Measurements from ENCODE around the gene ALOX12B.
A peak's percentile ranks its signal among the peaks of the same experiment; 100 is the strongest.

Gene ALOX12B

DNA sequence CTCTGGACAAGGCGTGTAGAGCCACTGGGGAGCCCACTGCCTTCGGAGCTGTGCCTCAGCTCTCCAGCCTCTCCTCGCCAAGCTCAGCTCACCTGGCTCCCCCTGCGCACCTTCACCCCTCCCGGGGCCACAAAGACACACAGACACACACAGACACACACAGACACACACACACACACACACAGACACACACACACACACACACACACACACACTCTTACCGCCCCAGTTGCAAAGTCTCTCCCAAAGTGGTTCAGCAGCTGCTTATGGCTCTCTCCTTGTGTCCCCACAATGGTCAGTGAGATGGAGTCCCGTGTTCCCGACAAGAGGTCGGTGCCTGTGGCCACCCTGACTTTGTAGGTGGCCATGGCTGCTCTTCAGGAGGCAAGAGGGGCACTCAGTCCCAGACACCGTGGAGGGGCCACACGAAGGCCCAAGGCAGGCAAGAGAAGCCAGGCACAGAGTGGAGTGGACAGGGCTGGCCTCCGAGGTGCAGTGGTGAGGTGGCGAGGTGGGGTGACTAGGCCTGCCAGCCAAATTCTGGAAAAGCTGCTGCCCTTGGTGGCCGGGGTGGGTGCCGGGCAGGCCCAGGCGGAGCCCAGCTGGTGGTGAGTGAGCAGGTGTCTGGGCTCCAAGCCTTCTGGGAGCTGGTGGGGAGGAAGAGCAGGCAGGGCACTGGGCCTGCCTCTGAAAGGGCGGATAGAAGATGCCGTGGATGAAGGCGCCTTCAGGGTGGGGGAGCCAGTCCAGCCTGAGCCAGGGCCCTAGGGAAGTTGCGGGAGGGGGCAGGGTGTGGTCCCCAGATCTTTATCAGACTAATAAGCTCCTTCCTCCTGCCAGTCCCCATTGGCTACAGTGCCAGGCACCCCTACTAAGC is at the start of gene ALOX12B:
Gene ALOX12B (minus strand): TSS at position 642 of the 877 bp plus-strand sequence. CDS start 274 bp downstream, at position 368.
- intact Hi-C loops (cut with DNase I) = no loop called here
- DNase-seq = peak in 2 of 10 donors; percentile 55 to 69

DNA sequence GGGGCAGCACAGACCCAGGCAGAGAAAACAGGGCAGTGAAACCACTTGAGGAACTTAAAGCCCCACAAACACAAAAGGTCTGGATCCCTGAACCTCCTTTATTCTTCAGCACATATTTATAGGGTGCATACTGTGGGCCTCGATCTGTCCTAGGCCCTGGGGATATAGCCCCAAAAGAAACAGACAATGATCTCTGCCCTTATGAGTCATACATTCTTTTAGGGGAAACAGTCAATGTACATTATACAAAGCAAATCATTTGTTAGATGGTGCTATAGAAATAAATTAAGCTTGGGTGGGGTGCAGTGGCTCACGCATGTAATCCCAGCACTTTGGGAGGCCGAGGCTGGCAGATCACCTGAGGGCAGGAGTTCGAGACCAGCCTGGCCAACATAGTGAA is 46.4 kb upstream of the ALOX12B start:
- intact Hi-C loops (cut with DNase I) = no loop called here
- DNase-seq = peak in 1 of 10 donors; percentile 22

DNA sequence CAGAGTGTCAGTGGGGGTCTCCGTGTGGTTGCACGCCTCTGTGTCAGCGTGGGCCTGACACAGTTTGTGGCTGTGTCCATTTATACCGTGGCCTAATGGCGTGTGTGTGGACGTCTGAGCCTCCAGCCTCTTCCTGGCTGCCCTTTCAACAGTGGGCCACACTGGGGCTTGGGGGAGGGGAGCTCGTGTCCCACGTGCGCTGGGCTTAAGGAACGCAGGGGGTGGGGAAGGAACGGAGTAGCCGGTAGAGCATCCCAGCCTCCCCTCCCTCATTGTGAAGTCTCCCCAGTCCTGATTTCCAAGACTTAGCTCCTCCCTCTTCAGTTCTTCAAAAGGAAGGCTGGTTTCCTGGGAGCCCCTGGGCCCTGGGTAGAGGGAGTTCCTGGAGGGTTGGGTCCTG is 45.9 kb upstream of the ALOX12B start:
- peak in 2 of 10 donors; percentile 28 to 37 for DNase-seq
- intact Hi-C loops (cut with DNase I) = no loop called here

DNA sequence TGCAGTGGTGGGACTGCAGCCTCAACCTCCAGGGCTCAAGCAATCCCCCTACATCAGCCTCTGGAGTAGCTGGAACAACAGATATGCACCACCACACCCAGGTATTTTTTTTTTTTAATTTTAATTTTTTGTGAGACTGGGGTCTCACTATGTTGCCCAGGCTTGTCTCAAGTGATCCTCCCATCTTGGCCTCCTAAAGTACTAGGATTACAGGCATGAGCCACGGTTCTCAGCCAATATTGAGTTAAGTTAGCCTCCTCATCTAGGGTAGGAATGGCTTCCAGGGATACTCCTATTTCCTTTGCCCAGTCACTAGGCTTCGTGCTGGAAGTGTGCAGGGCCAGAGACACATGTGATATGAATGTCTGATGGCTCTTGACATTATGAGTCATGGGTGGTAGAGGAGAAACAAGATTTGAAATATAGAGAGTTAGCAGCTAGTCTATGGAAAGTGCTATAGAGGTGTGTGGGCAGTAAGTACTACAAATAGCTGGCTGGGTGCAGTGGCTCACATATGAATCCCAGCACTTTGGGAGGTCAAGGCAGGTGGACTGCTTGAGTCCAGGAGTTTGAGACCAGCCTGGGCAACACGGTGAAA is 44.4 kb upstream of the ALOX12B start:
- no peak for DNase-seq
- intact Hi-C loops (cut with DNase I) = no loop called here

DNA sequence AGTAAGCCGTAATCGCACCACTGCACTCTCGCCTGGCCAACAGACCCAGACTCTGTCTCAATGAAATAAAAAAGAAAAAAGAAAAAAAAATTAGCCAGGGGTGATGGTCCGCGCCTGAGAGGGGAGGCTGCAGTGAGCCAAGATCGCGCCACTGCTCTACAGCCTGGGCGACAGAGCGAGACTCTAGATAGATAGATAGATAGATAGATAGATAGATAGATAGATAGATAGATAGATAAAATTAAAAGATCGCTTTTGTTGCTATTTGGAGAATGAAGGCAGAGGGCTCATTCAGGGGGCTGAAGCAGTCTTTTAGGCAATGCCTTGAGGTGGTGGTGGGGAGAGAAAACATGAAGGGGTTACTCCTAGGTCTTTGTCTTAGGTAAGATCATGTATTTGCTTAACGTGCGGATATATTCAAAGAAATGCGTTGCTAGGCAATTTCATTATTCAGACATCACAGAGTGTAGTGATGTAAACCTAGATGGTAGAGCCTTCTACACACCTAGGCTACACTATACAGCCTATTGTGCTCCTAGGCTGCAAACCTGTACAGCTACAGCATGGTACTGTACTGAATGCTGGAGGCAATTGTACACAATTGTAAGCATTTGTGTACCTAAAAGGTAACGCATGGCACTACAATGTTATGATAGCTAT is 40.7 kb upstream of the ALOX12B start:
- DNase-seq = peak in 1 of 10 donors; percentile 44
- intact Hi-C loops (cut with DNase I) = loop anchor here (10.0 kb wide), 1 partner anchor 247 kb away; the partner anchor contains the start of gene KRABD2

DNA sequence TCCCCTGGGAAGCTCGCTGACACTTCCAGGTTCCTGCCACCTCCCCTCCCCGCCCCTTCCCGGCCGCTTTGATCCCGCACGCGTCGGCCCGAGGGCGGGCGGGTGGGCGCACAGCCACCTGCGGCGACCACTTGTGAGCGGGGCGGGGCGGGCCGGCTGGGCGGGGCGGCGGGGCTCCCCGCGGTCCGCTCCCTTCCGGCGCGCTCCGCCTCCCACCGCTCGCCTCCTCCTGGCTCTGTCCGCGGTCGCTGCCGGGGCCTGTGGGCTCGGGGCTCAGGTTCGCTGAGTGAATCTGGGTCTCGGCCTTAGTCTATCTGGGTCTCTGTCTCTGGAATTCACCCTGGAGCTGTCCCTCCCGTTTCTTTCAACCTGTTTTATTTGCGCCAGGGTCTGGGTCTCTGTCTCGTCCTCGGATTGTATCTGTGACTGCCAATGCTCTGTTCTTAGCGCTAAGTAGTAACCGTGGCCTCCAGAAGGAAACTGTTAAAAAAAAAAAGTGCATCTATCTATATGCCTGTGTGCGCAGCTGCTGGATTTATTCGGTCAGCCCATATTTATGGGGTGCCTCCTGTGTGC is 39.1 kb upstream of the ALOX12B start:
- intact Hi-C loops (cut with DNase I) = loop anchor here (10.0 kb wide), 1 partner anchor 248 kb away; the partner anchor contains the start of gene KRABD2
- DNase-seq = peak in 4 of 10 donors; percentile 36 to 89 (median 70)

DNA sequence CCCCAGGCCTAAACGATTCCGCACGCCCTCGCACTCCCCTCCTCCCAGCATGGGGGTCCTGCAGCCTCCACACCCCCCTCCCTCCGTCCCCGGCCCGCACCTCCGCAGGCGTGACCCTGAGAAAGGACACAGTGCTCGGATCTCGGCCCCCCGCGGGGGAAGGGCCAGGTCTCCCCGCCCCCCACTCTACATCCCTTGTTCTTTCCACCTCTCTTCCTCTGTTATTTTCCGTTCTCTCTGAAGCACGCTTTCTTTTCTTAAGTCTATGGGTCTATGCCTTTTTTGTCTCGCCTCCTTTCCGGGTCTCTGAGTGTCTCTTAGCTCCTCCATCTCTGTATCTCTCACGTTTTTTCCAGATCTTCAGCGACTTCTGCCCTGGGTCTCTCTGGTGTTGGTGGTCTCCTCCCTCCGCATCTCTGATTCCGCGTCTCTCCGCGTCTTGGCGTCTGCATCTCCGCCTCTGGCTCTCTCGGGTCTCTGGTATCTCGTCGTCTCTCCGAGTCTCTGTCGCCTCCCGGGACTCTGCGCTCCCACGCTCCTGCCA is 38.5 kb upstream of the ALOX12B start:
- peak in 1 of 10 donors; percentile 73 for DNase-seq
- intact Hi-C loops (cut with DNase I) = loop anchor here (2.0 to 10.0 kb wide), 2 partner anchors 13 to 249 kb away; partner anchors contain the start of gene KRABD2

DNA sequence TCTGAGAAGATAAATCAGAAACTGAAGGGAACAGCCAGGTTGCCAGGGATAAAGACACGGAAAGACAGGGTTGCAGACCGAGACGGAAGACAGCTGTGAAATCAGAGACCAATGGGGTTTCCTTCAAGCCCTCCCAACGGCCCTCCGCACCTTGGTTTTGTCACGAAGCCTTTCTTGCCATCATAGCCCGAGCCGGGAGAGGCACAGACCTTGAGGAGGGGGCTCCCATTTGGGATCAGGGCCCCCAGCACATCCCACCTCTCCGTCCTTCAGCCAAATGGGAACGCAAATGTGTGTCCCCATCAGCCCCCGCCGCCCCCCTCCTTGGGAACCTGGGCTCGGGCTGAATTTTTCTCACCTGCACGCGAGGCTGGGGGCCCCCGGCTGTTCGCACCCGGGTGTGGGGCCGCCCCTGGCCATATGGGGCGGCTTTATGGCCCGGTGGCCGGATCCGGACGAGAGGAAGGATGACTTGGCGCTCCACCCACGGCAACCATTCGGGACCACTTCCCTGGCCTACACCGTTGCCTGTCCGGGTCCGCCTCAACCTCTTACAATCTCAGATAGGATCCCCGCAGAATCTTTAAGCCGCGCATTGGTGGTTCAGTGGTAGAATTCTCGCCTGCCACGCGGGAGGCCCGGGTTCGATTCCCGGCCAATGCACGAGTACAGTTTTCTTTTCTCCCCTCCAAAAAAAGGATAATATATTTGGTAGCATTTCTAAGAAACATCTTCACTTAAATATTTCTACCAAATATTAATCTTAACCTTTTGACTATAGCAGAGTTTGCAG is 37.8 kb upstream of the ALOX12B start:
- intact Hi-C loops (cut with DNase I) = loop anchor here (2.0 to 10.0 kb wide), 2 partner anchors 13 to 249 kb away; partner anchors contain the start of gene KRABD2
- peak; percentile 73 to 97 (median 86) for DNase-seq

DNA sequence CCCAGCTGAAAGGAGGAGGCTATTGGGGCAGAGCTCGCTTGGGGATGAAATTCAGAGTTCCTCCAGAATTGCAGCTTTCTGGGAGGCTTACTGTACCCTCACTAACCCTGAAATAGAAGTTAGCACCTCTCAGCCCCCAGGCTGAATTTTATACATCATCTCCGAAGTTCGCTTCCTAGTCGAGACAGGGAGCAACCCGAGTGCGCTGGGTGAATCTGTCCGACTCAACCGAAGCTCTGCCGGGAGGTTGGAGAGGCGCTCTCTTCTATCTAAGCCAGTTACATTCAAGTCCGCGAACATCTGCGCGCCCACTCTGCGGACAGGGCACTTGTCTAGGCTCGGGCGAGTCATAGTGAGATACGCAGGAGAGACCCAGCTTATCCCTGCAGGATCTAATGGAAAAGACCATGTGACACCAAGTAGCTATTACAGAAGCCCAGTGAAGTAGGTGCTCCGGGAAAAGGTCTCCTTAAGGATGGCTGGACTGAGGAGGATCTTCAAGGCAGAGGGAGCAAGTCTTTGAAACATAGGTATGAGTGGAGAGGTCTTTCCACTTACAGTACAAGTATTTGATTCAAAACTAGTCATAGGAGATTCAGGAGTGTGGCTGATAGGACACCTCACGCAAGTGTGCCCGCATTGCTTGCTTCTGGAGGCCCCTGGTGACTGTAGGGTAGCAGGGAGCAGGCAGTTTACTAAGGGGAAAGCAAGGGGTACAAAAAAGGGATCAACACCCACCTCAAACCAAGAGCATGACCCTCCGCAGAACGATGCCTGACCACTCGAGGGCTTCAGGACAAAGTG is 37.0 kb upstream of the ALOX12B start:
- intact Hi-C loops (cut with DNase I) = loop anchor here (2.0 to 10.0 kb wide), 4 partner anchors 14 to 250 kb away; partner anchors contain the start of gene KRABD2
- DNase-seq = peak in 3 of 10 donors; percentile 31 to 85 (median 82)

DNA sequence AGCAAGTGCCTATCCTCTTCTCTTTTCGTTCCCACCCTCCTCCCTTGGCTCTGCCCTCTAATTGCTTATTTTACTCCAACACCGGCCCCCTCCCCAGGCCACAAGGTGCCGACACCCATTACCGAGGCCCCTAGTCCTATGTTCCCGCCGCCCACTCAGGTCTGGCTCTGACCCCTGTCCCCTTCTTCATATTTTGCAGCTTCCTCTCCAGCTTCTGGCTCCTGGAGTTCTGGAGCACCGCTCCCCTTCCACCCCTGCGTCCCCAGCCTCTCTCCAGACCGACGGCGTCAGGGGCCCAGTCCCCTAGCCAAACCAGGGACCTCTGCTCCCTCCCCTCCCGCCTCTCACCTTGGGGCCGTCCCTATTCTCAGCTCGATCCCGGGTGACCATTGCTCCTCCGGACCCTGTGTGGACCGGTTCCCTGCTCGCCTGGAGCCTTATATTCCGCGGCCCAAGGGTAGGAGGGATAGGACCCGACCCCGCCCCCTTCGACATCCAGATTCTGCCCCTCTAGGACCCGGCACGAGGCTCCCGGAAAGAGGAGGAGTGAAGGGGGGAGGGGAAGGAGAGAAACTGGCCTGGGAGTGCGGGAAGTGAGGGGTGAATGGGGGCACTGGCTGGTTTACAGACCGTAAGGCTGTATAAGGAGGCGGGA is 36.3 kb upstream of the ALOX12B start, which contains the start of gene HES7:
Gene HES7 (minus strand): TSS at position 412 of the 655 bp plus-strand sequence. CDS start 22 bp downstream, at position 390.
- peak in 1 of 10 donors; percentile 77 for DNase-seq
- intact Hi-C loops (cut with DNase I) = loop anchor here (2.0 to 10.0 kb wide), 4 partner anchors 15 to 251 kb away; partner anchors contain the start of gene KRABD2

DNA sequence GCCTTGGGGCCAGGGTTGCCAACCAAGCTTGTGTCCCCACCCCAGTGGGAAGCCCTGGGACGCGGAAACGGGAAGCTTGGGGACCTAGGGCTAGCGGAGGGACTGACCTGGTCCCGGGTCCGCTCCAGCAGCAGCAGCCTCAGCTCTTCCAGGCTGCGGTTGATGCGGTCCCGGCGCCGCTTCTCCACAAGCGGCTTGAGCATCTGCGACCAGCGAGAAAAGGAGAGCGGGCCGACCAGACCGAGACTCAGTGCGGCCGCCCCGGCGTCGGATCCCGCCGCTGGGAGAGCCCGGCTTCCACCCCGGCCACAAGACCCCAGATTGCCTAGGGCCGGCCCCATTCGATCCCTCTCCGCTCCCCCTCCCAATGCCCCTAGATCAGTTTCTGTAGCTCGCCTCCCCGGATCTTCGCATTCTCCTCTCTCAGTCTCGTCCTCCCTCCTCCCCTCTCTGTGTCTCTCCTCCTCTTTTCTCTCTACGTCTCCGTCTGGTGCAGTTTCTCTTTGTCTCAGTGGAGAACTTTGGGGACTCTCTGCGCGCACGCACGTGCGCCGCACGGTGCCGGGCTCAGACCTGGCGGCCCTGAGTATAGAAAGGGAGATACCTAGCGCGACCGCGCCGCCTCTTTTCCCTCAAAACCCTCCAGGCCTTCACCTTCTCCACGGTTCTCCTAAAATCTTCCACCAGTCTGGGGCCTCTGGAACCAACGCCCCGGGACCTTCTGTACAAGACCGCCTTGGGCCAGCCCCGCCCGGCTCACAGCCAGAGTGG is 35.6 kb upstream of the ALOX12B start:
- intact Hi-C loops (cut with DNase I) = loop anchor here (5.0 to 10.0 kb wide), 3 partner anchors 34 to 252 kb away; partner anchors contain the start of gene KRABD2
- DNase-seq = peak in 3 of 10 donors; percentile 23 to 86 (median 34)

DNA sequence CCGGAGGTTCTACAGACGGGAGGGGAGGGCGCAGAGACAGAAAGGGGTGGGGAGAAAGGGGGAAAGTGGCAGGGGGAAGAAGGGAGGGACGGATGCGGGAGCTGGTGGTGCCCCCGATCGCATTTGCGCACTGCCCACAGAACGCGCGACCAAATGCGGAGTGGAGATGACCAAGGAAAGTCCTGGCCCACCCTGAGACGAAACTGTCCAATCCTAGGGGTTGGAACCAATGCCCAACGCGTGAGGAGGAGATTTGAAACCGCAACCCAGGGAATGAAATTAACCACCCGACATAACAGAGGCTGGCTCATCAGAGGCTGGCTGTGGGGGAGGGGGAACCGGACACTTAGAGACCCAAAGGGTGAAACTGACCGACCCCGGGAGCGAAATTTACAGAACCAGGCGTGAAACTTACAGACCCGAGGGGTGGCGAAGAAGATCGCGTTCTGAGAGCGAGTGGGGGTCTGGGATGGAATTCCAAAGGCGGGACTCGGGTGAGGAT is 35.0 kb upstream of the ALOX12B start:
- intact Hi-C loops (cut with DNase I) = loop anchor here (5.0 to 10.0 kb wide), 3 partner anchors 35 to 252 kb away; partner anchors contain the start of gene KRABD2
- peak in 2 of 10 donors; percentile 24 to 59 for DNase-seq

DNA sequence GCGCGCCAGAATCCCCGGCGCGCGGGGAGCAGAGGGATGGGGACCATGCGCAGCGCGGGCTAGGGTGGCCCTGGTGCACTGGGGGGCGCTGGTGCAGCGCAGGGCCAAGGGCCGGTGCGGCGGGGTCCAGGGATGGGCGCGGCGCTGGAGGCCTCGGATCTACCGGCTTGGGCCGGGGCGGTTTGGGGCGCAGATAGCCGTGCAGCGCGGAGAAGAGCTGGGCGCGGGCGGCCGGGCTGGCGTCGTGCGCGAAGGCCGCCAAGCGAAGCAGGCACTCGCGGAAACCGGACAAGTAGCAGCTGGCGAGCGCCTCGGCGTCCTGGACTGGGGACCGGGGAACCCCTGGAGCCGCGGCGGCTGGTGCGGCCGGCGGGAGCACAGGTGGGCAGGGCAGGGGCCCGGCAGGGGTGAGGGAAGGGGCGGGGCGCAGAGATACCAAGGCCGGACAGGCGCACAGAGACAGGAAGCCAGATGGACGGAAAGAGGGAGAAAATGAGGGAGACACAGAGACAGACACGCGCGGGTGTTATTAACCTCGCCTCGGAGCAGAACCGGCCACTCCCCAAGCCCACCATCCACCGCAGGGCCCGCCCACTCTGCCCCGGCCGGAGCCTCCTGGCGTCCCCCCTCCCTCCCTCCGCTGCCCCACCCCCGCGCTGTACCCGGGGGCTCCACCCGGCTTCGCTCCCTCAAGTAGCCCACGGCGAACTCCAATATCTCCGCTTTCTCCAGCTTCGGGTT is 34.3 kb upstream of the ALOX12B start:
- intact Hi-C loops (cut with DNase I) = loop anchor here (2.0 to 10.0 kb wide), 4 partner anchors 35 to 253 kb away; partner anchors contain the start of gene KRABD2
- peak in 9 of 10 donors; percentile 61 to 96 (median 76) for DNase-seq

DNA sequence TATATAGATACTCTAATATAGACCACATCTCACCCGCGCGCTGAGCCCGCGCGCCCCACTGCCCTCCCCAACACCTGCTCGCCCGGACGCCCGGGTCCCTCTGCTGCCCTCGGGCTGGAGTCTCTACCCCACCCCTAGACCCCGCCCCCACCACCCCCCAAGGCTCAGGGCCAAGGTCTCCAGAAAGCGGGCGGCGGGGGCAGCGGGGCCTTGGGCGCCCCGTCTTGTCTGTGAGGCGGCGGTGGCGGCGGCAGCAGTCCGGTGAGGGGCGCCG is 33.8 kb upstream of the ALOX12B start:
- DNase-seq = no peak
- intact Hi-C loops (cut with DNase I) = loop anchor here (2.0 to 10.0 kb wide), 4 partner anchors 36 to 253 kb away; partner anchors contain the start of gene KRABD2
